Activated CD4-positive, alpha-beta T cell treated with anti-CD3 and anti-CD28 coated beads, Interleukin-2, amount 50 U/mL, for 16 hours (primary cell): Measurements from ENCODE around the gene PPP2R5C.

Source experiments
- DNase-seq: peaks from one replicate; pipeline ENCODE4 v3.0.0-alpha.2; 2020

Gene PPP2R5C

GRCh38 chr14:101757064-101757838, 4.3 kb upstream of the PPP2R5C start:
- no peak for DNase-seq

- DNase-seq: no peak
These were observed 3.7 kb upstream of the PPP2R5C start for GRCh38 chr14:101757839-101758211.

GRCh38 chr14:101758913-101759593, 2.5 kb upstream of the PPP2R5C start:
- no peak for DNase-seq

GRCh38 chr14:101760138-101761011, 1.1 kb upstream of the PPP2R5C start:
- peak; percentile 99 for DNase-seq

- no peak for DNase-seq
These were observed 496 bp downstream of the PPP2R5C start for GRCh38 chr14:101761881-101762529.

GRCh38 chr14:101762530-101763101, 1.1 kb downstream of the PPP2R5C start:
- no peak for DNase-seq

- DNase-seq: no peak
These were observed 2.6 kb downstream of the PPP2R5C start for GRCh38 chr14:101763941-101764709.

GRCh38 chr14:101767618-101768362, 6.3 kb downstream of the PPP2R5C start:
- no peak for DNase-seq

- no peak for DNase-seq
These were observed 8.7 kb downstream of the PPP2R5C start for GRCh38 chr14:101770183-101770582.

GRCh38 chr14:101772770-101773169, 11.3 kb downstream of the PPP2R5C start:
- DNase-seq: no peak

GRCh38 chr14:101773378-101773777, 11.9 kb downstream of the PPP2R5C start:
- no peak for DNase-seq

GRCh38 chr14:101774006-101774795, 12.7 kb downstream of the PPP2R5C start:
- no peak for DNase-seq

- no peak for DNase-seq
These were observed 13.3 kb downstream of the PPP2R5C start for GRCh38 chr14:101774814-101775213.

GRCh38 chr14:101775826-101776225, 14.3 kb downstream of the PPP2R5C start:
- no peak for DNase-seq

- DNase-seq: no peak
These were observed 14.8 kb downstream of the PPP2R5C start for GRCh38 chr14:101776344-101776743.

- DNase-seq: no peak
These were observed 18.9 kb downstream of the PPP2R5C start for GRCh38 chr14:101780390-101780789.

- no peak for DNase-seq
These were observed 19.4 kb downstream of the PPP2R5C start for GRCh38 chr14:101780887-101781239.

- no peak for DNase-seq
These were observed 19.9 kb downstream of the PPP2R5C start for GRCh38 chr14:101781240-101782061.

GRCh38 chr14:101783260-101784016, 21.9 kb downstream of the PPP2R5C start:
- DNase-seq: no peak
